Endodermal cell (in vitro differentiated cells): ENCODE data around the gene AP3D1. TPM values are rescaled to one million over a fixed set of nuclear protein-coding genes. Genes with fewer than 3 reads are reported as not detected.

ENCODE experiments used
- DNase-seq: peaks from one replicate; pipeline ENCODE4 v3.0.0-alpha.2; 2017
- H3K27ac ChIP-seq: 2 replicates; pipeline ENCODE4 v1.5.1; 2013; ENCODE audit warnings: mild to moderate bottlenecking, low read depth, low read length, moderate library complexity
- H3K27me3 ChIP-seq: 2 replicates; pipeline ENCODE4 v1.6.1; 2013; ENCODE audit warnings: mild to moderate bottlenecking, low read length, moderate library complexity; ENCODE audit not compliant: insufficient read depth, control insufficient read depth, poor library complexity, severe bottlenecking
- H3K36me3 ChIP-seq: 2 replicates; pipeline ENCODE4 v1.7.0; 2013; ENCODE audit warnings: mild to moderate bottlenecking, low read length, moderate library complexity; ENCODE audit not compliant: control insufficient read depth, insufficient read depth
- H3K4me1 ChIP-seq: one replicate; pipeline ENCODE4 v1.7.0; 2013; ENCODE audit warnings: low read length; ENCODE audit not compliant: control insufficient read depth, insufficient read depth
- H3K4me3 ChIP-seq: 2 replicates; pipeline ENCODE4 v1.5.1; 2013; ENCODE audit warnings: mild to moderate bottlenecking, low read length, moderate library complexity
- H3K9ac ChIP-seq: 2 replicates; pipeline ENCODE4 v1.6.1; 2013; ENCODE audit warnings: mild to moderate bottlenecking, low read length, moderate library complexity; ENCODE audit not compliant: poor library complexity, severe bottlenecking; ENCODE audit errors: extremely low read depth
- H3K9me3 ChIP-seq: 2 replicates; pipeline ENCODE4 v1.6.1; 2013; ENCODE audit warnings: mild to moderate bottlenecking, low read length, moderate library complexity; ENCODE audit not compliant: control insufficient read depth
- H3K27ac Mint-ChIP-seq: 2 replicates; pipeline ENCODE4 v1.8.0; 2020; ENCODE audit warnings: mixed read lengths
- H3K27me3 Mint-ChIP-seq: 2 replicates; pipeline ENCODE4 v1.8.0; 2021; ENCODE audit warnings: mild to moderate bottlenecking, mixed read lengths; ENCODE audit not compliant: insufficient read depth
- H3K36me3 Mint-ChIP-seq: 2 replicates; pipeline ENCODE4 v1.8.0; 2020; ENCODE audit warnings: low read depth, mixed read lengths
- H3K4me1 Mint-ChIP-seq: 2 replicates; pipeline ENCODE4 v1.8.0; 2020; ENCODE audit warnings: mixed read lengths
- H3K4me3 Mint-ChIP-seq: 2 replicates; pipeline ENCODE4 v1.8.0; 2020; ENCODE audit warnings: mild to moderate bottlenecking, moderate library complexity, mixed read lengths
- H3K9me3 Mint-ChIP-seq: 2 replicates; pipeline ENCODE4 v1.8.0; 2020; ENCODE audit warnings: mild to moderate bottlenecking, mixed read lengths
- WGBS, 2 experiments: methylation state at CpG; one replicate each; pipeline versions ENCODE4 v1.1.5 to v1.1.7; 2013; ENCODE audit warnings: missing lambda C conversion rate in 2 of 2, mixed read lengths in 1 of 2; ENCODE audit not compliant: insufficient coverage in 1 of 2, insufficient read length in 1 of 2; 5-methylcytosine and 5-hydroxymethylcytosine counted together
- total RNA-seq, 2 donors: library from RNA; stranded (reverse); fragmentation: NEBNext Ultra II Directional in 1 of 2; extraction: Animal tissue kit (Norgen Biotek cat#: 25700) in 1 of 2; gene quantifications; 2 replicates in 1 of 2; 3 replicates in 1 of 2; pipeline ENCODE4 v1.2.1, GENCODE V29; 2021
- TF ChIP-seq, protein P1 (sequence below): fragments of 200-600 bp; sonication (generic); conservative IDR thresholded peaks from 2 replicates; pipeline ENCODE4 v1.5.0; 2021; ENCODE audit warnings: antibody characterized with exemption, mild to moderate bottlenecking

Gene AP3D1
- total RNA-seq, 2 donors from 2014 or later: 162 to 181 TPM

DNA sequence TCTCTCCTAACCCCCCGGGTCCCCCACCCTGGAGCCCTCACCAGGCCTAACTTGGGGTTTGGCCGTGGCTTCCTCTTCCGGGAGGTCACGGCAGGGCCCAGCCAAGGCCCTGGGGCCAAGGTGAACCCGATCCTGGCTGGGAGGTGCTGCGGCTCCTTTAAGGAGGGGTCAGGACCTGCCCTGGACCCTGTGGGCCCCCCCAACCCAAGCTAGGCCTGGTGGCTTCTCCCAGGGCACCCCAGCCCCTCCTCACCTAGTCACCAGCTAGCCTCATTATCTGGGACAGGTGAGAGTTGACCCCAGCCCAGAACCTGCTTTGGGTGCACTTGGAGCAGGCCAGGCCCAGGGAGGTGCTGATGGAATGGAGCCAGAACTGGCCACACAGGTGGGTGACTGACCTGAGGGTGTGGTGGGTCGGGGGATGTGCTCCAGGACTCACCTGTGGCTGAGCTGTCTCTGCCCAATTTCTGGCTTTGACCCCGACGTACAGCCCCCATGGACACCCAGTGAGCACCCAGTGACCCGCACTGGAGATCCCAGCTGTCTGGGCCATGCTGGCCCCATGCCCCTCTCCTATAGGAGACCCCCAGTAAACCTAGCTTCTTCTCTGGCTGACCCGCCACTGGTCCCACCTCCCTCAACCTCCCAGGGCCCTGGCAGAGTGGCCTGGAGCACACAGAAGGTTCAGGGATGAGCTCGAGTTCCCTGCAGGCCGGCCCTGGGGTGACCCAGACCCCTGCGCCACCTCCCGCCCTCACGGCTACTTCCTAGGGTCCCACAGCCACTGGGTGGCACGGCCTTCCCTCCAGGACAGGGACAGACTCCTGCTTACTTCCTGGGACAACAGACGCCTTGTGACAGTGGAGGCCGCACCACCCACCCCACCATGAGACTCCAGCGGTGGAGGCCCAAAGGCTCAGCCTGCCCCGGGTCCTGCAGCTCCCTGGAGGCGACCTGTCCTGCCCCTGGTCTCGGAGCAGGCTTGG lies 93.6 kb downstream of the AP3D1 start:
- WGBS, 2 experiments: 88% methylated on average over 15 to 23 of the region's 23 CpGs
- Histone ChIP-seq H3K9me3 (no peaks in the 10 kb centered on the region), H3K4me1 (peaks cover 5% of the 10 kb centered on the region), H3K36me3 (no peaks in the 10 kb centered on the region), H3K9ac (no peak overlapping the region), H3K27me3 (no peaks in the 10 kb centered on the region), H3K27ac (peak overlapping the region; percentile 57), H3K4me3 (no peak overlapping the region)
- Mint-ChIP-seq H3K4me1 (peaks cover 15% of the 10 kb centered on the region), H3K27me3 (no peaks in the 10 kb centered on the region), H3K4me3 (no peak overlapping the region), H3K36me3 (no peaks in the 10 kb centered on the region), H3K27ac (peak overlapping the region; percentile 78), H3K9me3 (no peaks in the 10 kb centered on the region)
- TF ChIP-seq, protein P1, sequence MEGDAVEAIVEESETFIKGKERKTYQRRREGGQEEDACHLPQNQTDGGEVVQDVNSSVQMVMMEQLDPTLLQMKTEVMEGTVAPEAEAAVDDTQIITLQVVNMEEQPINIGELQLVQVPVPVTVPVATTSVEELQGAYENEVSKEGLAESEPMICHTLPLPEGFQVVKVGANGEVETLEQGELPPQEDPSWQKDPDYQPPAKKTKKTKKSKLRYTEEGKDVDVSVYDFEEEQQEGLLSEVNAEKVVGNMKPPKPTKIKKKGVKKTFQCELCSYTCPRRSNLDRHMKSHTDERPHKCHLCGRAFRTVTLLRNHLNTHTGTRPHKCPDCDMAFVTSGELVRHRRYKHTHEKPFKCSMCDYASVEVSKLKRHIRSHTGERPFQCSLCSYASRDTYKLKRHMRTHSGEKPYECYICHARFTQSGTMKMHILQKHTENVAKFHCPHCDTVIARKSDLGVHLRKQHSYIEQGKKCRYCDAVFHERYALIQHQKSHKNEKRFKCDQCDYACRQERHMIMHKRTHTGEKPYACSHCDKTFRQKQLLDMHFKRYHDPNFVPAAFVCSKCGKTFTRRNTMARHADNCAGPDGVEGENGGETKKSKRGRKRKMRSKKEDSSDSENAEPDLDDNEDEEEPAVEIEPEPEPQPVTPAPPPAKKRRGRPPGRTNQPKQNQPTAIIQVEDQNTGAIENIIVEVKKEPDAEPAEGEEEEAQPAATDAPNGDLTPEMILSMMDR: no peak
- DNase-seq: no peak

DNA sequence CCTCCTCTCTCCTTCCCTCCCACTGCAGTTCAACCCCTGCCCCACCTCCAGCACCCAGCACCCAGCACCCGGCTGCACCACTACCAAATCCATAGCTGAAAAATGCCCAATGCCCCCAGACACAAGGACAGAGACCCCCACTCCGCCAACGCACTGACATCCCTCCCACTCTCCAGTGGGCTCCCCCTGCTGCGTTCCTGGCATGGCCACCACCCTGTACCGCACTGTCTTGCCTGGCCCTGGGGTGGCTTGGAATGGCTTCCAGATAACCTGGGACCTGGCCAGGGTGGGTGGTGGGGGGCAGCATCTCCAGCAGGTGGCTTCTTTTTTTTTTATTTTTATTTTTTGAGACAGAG lies 94.6 kb downstream of the AP3D1 start:
- H3K36me3 ChIP-seq: no peaks in the 10 kb centered on the region
- no peaks in the 10 kb centered on the region for H3K9me3 ChIP-seq
- H3K4me3 ChIP-seq: no peak overlapping the region
- 92 to 95% methylated on average over 2 to 5 of the region's 5 CpGs for WGBS, 2 experiments
- TF ChIP-seq, protein P1: no peak
- peaks cover 12% of the 10 kb centered on the region for H3K4me1 Mint-ChIP-seq
- H3K4me3 Mint-ChIP-seq: no peak overlapping the region
- no peak overlapping the region for H3K27ac ChIP-seq
- no peaks in the 10 kb centered on the region for H3K27me3 ChIP-seq
- H3K9ac ChIP-seq: no peak overlapping the region
- no peaks in the 10 kb centered on the region for H3K9me3 Mint-ChIP-seq
- DNase-seq: no peak
- no peak overlapping the region for H3K27ac Mint-ChIP-seq
- no peaks in the 10 kb centered on the region for H3K27me3 Mint-ChIP-seq
- peaks cover 5% of the 10 kb centered on the region for H3K4me1 ChIP-seq
- no peaks in the 10 kb centered on the region for H3K36me3 Mint-ChIP-seq

DNA sequence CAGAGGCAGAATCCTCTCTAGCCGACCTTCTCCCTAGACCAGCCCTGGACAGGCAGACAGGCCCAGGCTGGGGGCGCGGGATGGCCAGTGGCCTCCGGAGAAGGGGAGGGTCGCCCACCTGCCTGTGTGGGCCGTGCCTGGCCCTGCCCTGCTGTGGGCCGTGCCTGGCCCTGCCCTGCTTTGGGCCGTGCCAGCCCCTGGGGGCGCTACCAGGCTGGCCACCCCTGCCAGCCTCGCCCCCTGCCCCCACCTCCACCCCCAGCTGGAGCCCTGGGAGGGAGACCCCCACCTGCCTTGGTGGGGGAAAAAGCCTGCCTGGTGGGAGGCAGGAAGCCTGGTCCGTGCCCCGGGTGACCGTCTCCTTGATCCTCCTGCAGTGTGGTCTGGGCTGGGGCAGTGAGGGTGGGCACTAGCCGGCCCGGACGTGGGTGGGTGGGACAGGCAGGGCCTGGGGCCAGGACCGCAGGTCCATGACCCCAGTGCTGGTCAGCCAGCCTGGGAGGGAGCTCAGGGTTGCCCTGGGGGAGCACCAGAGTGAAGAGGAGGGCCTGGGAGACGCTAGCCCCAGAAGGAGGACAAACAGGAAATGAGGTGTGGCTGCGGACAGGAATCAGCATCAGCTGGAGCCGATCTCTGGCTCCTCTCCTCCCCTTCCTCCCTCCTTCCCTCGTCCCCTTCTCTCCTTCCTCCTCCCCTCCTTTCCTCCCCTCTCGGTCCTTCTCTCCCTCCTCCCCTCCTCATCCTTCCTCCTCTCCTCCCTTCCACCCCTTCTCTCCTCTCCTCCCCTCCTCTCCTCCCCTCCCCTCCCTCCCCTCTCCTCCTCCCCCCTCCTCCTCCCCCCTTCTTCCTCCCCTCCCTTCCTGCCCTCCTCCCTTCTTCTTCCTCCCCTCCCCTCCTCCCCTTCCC lies 95.2 kb downstream of the AP3D1 start:
- no peaks in the 10 kb centered on the region for H3K36me3 Mint-ChIP-seq
- DNase-seq: peak; percentile 71
- no peak overlapping the region for H3K27ac ChIP-seq
- TF ChIP-seq, protein P1: no peak
- H3K27me3 ChIP-seq: no peaks in the 10 kb centered on the region
- no peak overlapping the region for H3K4me3 ChIP-seq
- H3K4me1 Mint-ChIP-seq: peaks cover 12% of the 10 kb centered on the region
- WGBS, 2 experiments: 52 to 80% methylated on average over 8 to 22 of the region's 22 CpGs
- no peaks in the 10 kb centered on the region for H3K9me3 ChIP-seq
- H3K9me3 Mint-ChIP-seq: no peaks in the 10 kb centered on the region
- no peaks in the 10 kb centered on the region for H3K27me3 Mint-ChIP-seq
- peaks cover 5% of the 10 kb centered on the region for H3K4me1 ChIP-seq
- no peak overlapping the region for H3K4me3 Mint-ChIP-seq
- no peaks in the 10 kb centered on the region for H3K36me3 ChIP-seq
- H3K9ac ChIP-seq: no peak overlapping the region
- H3K27ac Mint-ChIP-seq: peak overlapping the region; percentile 58
